HepG2 (cell line): ENCODE data around the gene MED12L. TPM values are rescaled to one million over a fixed set of nuclear protein-coding genes. Genes with fewer than 3 reads are reported as not detected.

ENCODE experiments used
- ATAC-seq: fragments of 200-7000 bp; cut with Tn5 transposase; 3 replicates; pipeline ENCODE4 v1.9.1; 2020; ENCODE audit warnings: mild to moderate bottlenecking, moderate library complexity
- BruUV-seq: library from RNA; stranded (reverse); fragments of 400-500 nt; replicated peaks from 2 replicates; lab custom pipeline; 2021; lab: Mats Ljungman, UMichigan
- CTCF ChIA-PET: fragments of 300-600 bp; formaldehyde crosslinking; extraction: SDS; loops from one replicate; lab custom pipeline; 2021; ENCODE audit warnings: low total read pairs, inconsistent platforms, low intra/inter-chr PET ratio; lab: Yijun Ruan, JAX
- POLR2A ChIA-PET: fragments of 350-600 bp; sonication (Branson Sonifier 250); formaldehyde crosslinking; loops from one replicate; lab custom pipeline; 2020; ENCODE audit warnings: antibody characterized with exemption, inconsistent platforms; lab: Yijun Ruan, JAX
- DNase-seq: peaks from one replicate; pipeline ENCODE4 v3.0.0-alpha.2; 2015; ENCODE audit warnings: low spot score
- FAIRE-seq: peaks from 3 replicates; lab custom pipeline; 2011; peaks lifted over from hg19 to GRCh38; lab: Jason Lieb, UNC
- H2AFZ ChIP-seq: one replicate; pipeline ENCODE4 v1.6.1; 2011; ENCODE audit warnings: low read length, inconsistent platforms
- H3K27ac ChIP-seq: fragments of 300-600 bp; 3 replicates; pipeline ENCODE4 v1.8.0; 2011; ENCODE audit warnings: mixed run types, mild to moderate bottlenecking, mixed read lengths, low read length, inconsistent platforms; ENCODE audit not compliant: insufficient read depth; ENCODE audit errors: extremely low read length
- H3K27me3 ChIP-seq, 2 experiments: fragments of 200-600 bp in 1 of 2; 2 replicates in 1 of 2; 3 replicates in 1 of 2; pipeline versions ENCODE4 v1.6.0 to v1.8.0; 2011; ENCODE audit warnings: low read length in 2 of 2, mild to moderate bottlenecking in 2 of 2, moderate library complexity in 2 of 2, inconsistent platforms in 1 of 2; ENCODE audit not compliant: insufficient read depth in 2 of 2, control insufficient read depth in 1 of 2
- H3K36me3 ChIP-seq, 2 experiments: fragments of 200-600 bp in 1 of 2; replicated peaks in 1 of 2; 2 replicates in 1 of 2; 3 replicates in 1 of 2; pipeline versions ENCODE4 v1.5.1 to v1.8.0; 2011; ENCODE audit warnings: low read length in 2 of 2, inconsistent platforms in 1 of 2; ENCODE audit not compliant: insufficient read depth in 2 of 2, control insufficient read depth in 1 of 2
- H3K4me1 ChIP-seq: 2 replicates; pipeline ENCODE4 v1.5.1; 2012; ENCODE audit warnings: low read length, inconsistent platforms; ENCODE audit not compliant: insufficient read depth
- H3K4me2 ChIP-seq: 2 replicates; pipeline ENCODE4 v1.6.0; 2011; ENCODE audit warnings: low read depth, low read length, inconsistent platforms
- H3K4me3 ChIP-seq, 3 experiments: fragments of 200-600 bp in 1 of 3; sonication (generic), shearing (Covaris generic) in 1 of 3; replicated peaks in 1 of 3; 2 replicates each; pipeline ENCODE4 v1.5.1; 2011 to 2016; ENCODE audit warnings: low read length in 3 of 3, inconsistent platforms in 2 of 3, low read depth in 2 of 3, mild to moderate bottlenecking in 2 of 3, control low read depth in 1 of 3, mixed read lengths in 1 of 3; ENCODE audit not compliant: insufficient read depth in 1 of 3
- H3K79me2 ChIP-seq: one replicate; pipeline ENCODE4 v1.6.1; 2011; ENCODE audit warnings: low read length, inconsistent platforms; ENCODE audit not compliant: insufficient read depth
- H3K9ac ChIP-seq: 2 replicates; pipeline ENCODE4 v1.6.0; 2011; ENCODE audit warnings: mild to moderate bottlenecking, low read depth, low read length, inconsistent platforms; ENCODE audit not compliant: insufficient read depth
- H3K9me3 ChIP-seq: 2 replicates; pipeline ENCODE4 v1.5.1; 2012; ENCODE audit warnings: mild to moderate bottlenecking, low read length
- H4K20me1 ChIP-seq: 2 replicates; pipeline ENCODE4 v1.6.0; 2011; ENCODE audit warnings: inconsistent platforms, mild to moderate bottlenecking, low read length, moderate library complexity; ENCODE audit not compliant: insufficient read depth
- ATF2 ChIP-seq: sonication (generic); formaldehyde crosslinking; IDR thresholded peaks from 2 replicates; pipeline ENCODE4 v1.4.0; 2020; ENCODE audit warnings: missing genetic modification reagents
- GATAD1 ChIP-seq: IDR thresholded peaks from 2 replicates; pipeline ENCODE4 v1.6.1; 2016; ENCODE audit warnings: missing genetic modification reagents, missing compliant biosample characterization
- MATR3 ChIP-seq: sonication (generic); formaldehyde crosslinking; IDR thresholded peaks from 2 replicates; pipeline ENCODE4 v1.4.0; 2020; ENCODE audit warnings: missing genetic modification reagents
- NONO ChIP-seq, 2 experiments: fragments of 450-650 bp in 1 of 2; sonication (generic) in 1 of 2; formaldehyde crosslinking in 1 of 2; IDR thresholded peaks in 1 of 2; conservative IDR thresholded peaks in 1 of 2; 2 replicates each; pipeline versions ENCODE4 v1.6.1 to v1.8.0; 2017 to 2022; ENCODE audit warnings: mild to moderate bottlenecking in 1 of 2, missing genetic modification reagents in 1 of 2, moderate library complexity in 1 of 2
- SNAPC4 ChIP-seq: sonication (generic); formaldehyde crosslinking; IDR thresholded peaks from 2 replicates; pipeline ENCODE4 v1.4.0; 2020; ENCODE audit warnings: mild to moderate bottlenecking, missing genetic modification reagents
- ZFP36L1 ChIP-seq: sonication (generic); formaldehyde crosslinking; IDR thresholded peaks from 2 replicates; pipeline ENCODE4 v1.8.0; 2022; ENCODE audit warnings: mild to moderate bottlenecking, missing genetic modification reagents, moderate library complexity
- ZNF510 ChIP-seq: sonication (generic); formaldehyde crosslinking; IDR thresholded peaks from 2 replicates; pipeline ENCODE4 v1.4.0; 2020; ENCODE audit warnings: low read depth, mild to moderate bottlenecking, missing genetic modification reagents
- ZNF558 ChIP-seq: sonication (generic); formaldehyde crosslinking; IDR thresholded peaks from 2 replicates; pipeline ENCODE4 v1.9.0; 2022; ENCODE audit warnings: mild to moderate bottlenecking, missing genetic modification reagents, borderline replicate concordance
- ZNF589 ChIP-seq: sonication (generic); formaldehyde crosslinking; conservative IDR thresholded peaks from 2 replicates; pipeline ENCODE4 v1.8.0; 2022; ENCODE audit warnings: mild to moderate bottlenecking, moderate library complexity, missing genetic modification reagents
- ZNF607 ChIP-seq: sonication (generic); formaldehyde crosslinking; IDR thresholded peaks from 2 replicates; pipeline ENCODE4 v1.5.1; 2020; ENCODE audit warnings: missing genetic modification reagents, mild to moderate bottlenecking, borderline replicate concordance
- ZNF644 ChIP-seq: IDR thresholded peaks from 2 replicates; pipeline ENCODE4 v1.6.1; 2016; ENCODE audit warnings: low read depth
- WGBS: methylation state at CpG from one replicate; pipeline ENCODE4 v1.1.6; 2017; ENCODE audit warnings: low lambda C conversion rate; 5-methylcytosine and 5-hydroxymethylcytosine counted together
- in situ Hi-C: cut with HindIII; loops from 2 replicates; pipeline ENCODE4 v1.10.0; 2017; ENCODE audit warnings: low pct_unique_long_range_greater_than_20kb; ENCODE audit not compliant: extremely low pct_ligation_motif_present
- intact Hi-C: fragments of 100-400 bp; cut with micrococcal nuclease; formaldehyde crosslinking; loops from one replicate; pipeline ENCODE4 v1.10.0; 2022; ENCODE audit not compliant: unreplicated experiment
- polyA plus RNA-seq, 8 experiments: library from polyadenylated mRNA; depleted of rRNA in 3 of 8; stranded (reverse) in 7 of 8; unstranded in 1 of 8; fragments of >200 nt; fragmentation: Illumina TruSeq in 4 of 8; extraction: Trizol in 4 of 8; gene quantifications; 2 replicates each; pipeline versions ENCODE4 v1.2.1 to v1.2.3, GENCODE V29; 2011 to 2016; ENCODE audit warnings: low read depth in 4 of 8, missing spikeins in 1 of 8, mixed read lengths in 1 of 8; ENCODE audit not compliant: insufficient read depth in 1 of 8
- total RNA-seq, 5 experiments: library from RNA; depleted of rRNA; stranded (reverse); fragments of >200 nt; fragmentation: Illumina TruSeq; extraction: Trizol; gene quantifications; 2 replicates each; pipeline ENCODE4 v1.2.3, GENCODE V29; 2016; ENCODE audit warnings: low read depth in 1 of 5

Gene MED12L
- total and polyA plus RNA-seq, 2 of the 13 experiments (the other 11 are each of a cell fraction or from before 2014, with no cell fraction given) = 0.07 to 0.64 TPM

- intact Hi-C loops = no loop called here
- Histone ChIP-seq H3K36me3 (no peaks in the 10 kb centered on the region), H3K9ac (no peak overlapping the region), H2AFZ (no peak overlapping the region), H3K4me2 (no peak overlapping the region), H3K27me3 (no peaks in the 10 kb centered on the region), H3K27ac (no peak overlapping the region), H3K79me2 (no peaks in the 10 kb centered on the region), H4K20me1 (no peaks in the 10 kb centered on the region), H3K4me1 (peaks cover 78% of the 10 kb centered on the region), H3K9me3 (no peaks in the 10 kb centered on the region), H3K4me3 (no peak overlapping the region)
- ChIA-PET CTCF (no interaction called here), POLR2A (no interaction called here)
- DNase-seq (no peak), FAIRE-seq (no peak), ATAC-seq (no peak)
- 86% methylated on average over 2 of the region's 2 CpGs for WGBS
- in situ Hi-C loops = loop anchor here (5.0 kb wide), 1 partner anchor 53 kb away; no protein-coding TSS in a partner anchor
- no TSS peak for BruUV-seq
- TF ChIP-seq ZNF644 (CRISPR knock-in tag) (no peak), MATR3 (no peak), ATF2 (CRISPR knock-in tag) (no peak), ZNF558 (CRISPR knock-in tag) (no peak), GATAD1 (CRISPR knock-in tag) (no peak), SNAPC4 (no peak), ZNF589 (CRISPR knock-in tag) (no peak), ZNF510 (CRISPR knock-in tag) (no peak), ZFP36L1 (CRISPR knock-in tag) (no peak), ZNF607 (CRISPR knock-in tag) (no peak), NONO (IDR thresholded peaks at IDR 0.05) (no peak), NONO (CRISPR knock-in tag; conservative IDR thresholded peaks at IDR 0.05) (no peak)
These were observed 88.9 kb downstream of the MED12L start for GRCh38 chr3:151174351-151174750.
